Ishikawa (cell line): Measurements from ENCODE around the gene TMEM19.

Experiments
- CEBPB ChIP-seq: IDR thresholded peaks from 2 replicates; pipeline ENCODE4 v1.6.1; 2012
- EP300 ChIP-seq: IDR thresholded peaks from 2 replicates; pipeline ENCODE4 v1.6.1; 2012; ENCODE audit warnings: borderline replicate concordance
- MAX ChIP-seq: IDR thresholded peaks from 2 replicates; pipeline ENCODE4 v1.6.1; 2012
- TCF12 ChIP-seq: IDR thresholded peaks from 2 replicates; pipeline ENCODE4 v1.6.1; 2012; ENCODE audit warnings: low read depth
- TEAD4 ChIP-seq: IDR thresholded peaks from 2 replicates; pipeline ENCODE4 v1.6.1; 2012
- YY1 ChIP-seq: IDR thresholded peaks from 2 replicates; pipeline ENCODE4 v1.6.1; 2012; ENCODE audit warnings: low read depth
- ZBTB7A ChIP-seq: IDR thresholded peaks from 2 replicates; pipeline ENCODE4 v1.6.1; 2012; ENCODE audit warnings: low read depth

- TF ChIP-seq EP300 (no peak), CEBPB (no peak), YY1 (no peak), MAX (no peak), ZBTB7A (no peak), TCF12 (no peak), TEAD4 (no peak)
Observed at GRCh38 chr12:71654200-71654599, 31.7 kb upstream of the TMEM19 start.
